B cell (primary cell): ENCODE measurements around the gene TAB3. TPM values are rescaled to one million over a fixed set of nuclear protein-coding genes. Genes with fewer than 3 reads are reported as not detected.

Experiments
- ATAC-seq: fragments of 200-7000 bp; cut with Tn5 transposase; one replicate; pipeline ENCODE4 v1.10.0; 2021; ENCODE audit warnings: low read depth, mild to moderate bottlenecking, moderate number of reproducible peaks, moderate library complexity
- CTCF ChIA-PET: fragments of 350-600 bp; sonication (Branson Sonifier 250); formaldehyde crosslinking; loops from one replicate; lab custom pipeline; 2021; ENCODE audit warnings: antibody characterized with exemption, inconsistent platforms; lab: Charles Lee
- POLR2A ChIA-PET: fragments of 350-600 bp; sonication (Branson Sonifier 250); formaldehyde crosslinking; loops from one replicate; lab custom pipeline; 2021; ENCODE audit warnings: antibody characterized with exemption; lab: Charles Lee
- DNase-seq: peaks from one replicate; pipeline ENCODE4 v3.0.0; 2013
- H2AFZ ChIP-seq: 2 replicates; pipeline ENCODE4 v1.6.1; 2012; ENCODE audit warnings: mild to moderate bottlenecking, low read depth, low read length; ENCODE audit not compliant: insufficient read depth, poor library complexity, severe bottlenecking
- H3K27ac ChIP-seq, 2 donors: 1 replicate in 1 of 2; 2 replicates in 1 of 2; pipeline ENCODE4 v1.5.1; 2012 to 2013; ENCODE audit warnings: low read length in 2 of 2, mild to moderate bottlenecking in 2 of 2, moderate library complexity in 1 of 2
- H3K27me3 ChIP-seq, 4 experiments: fragments of 200-600 bp in 1 of 4; sonication (generic) in 1 of 4; replicated peaks in 1 of 4; 1 replicate in 2 of 4; 2 replicates in 2 of 4; pipeline versions ENCODE4 v1.6.1 to v1.7.0; 2013 to 2016; ENCODE audit warnings: low read length in 3 of 4, mild to moderate bottlenecking in 2 of 4, mixed read lengths in 1 of 4, moderate library complexity in 1 of 4; ENCODE audit not compliant: insufficient read depth in 4 of 4, control insufficient read depth in 3 of 4; ENCODE audit errors: control extremely low read depth in 1 of 4
- H3K36me3 ChIP-seq, 2 experiments: replicated peaks in 1 of 2; 1 replicate in 1 of 2; 2 replicates in 1 of 2; pipeline versions ENCODE4 v1.6.1 to v1.7.1; 2013; ENCODE audit warnings: low read length in 1 of 2; ENCODE audit not compliant: insufficient read depth in 2 of 2, control insufficient read depth in 1 of 2; ENCODE audit errors: control extremely low read depth in 1 of 2, extremely low read depth in 1 of 2
- H3K4me1 ChIP-seq, 2 donors: fragments of 200-600 bp in 1 of 2; sonication (generic) in 1 of 2; 1 replicate in 1 of 2; 2 replicates in 1 of 2; pipeline versions ENCODE4 v1.5.1 to v1.6.1; 2013 to 2017; ENCODE audit warnings: low read length in 2 of 2; ENCODE audit not compliant: control insufficient read depth in 2 of 2, insufficient read depth in 2 of 2
- H3K4me2 ChIP-seq: replicated peaks from 2 replicates; pipeline ENCODE3; 2012; ENCODE audit warnings: mild to moderate bottlenecking, low read depth, low read length; ENCODE audit not compliant: poor library complexity, severe bottlenecking
- H3K4me3 ChIP-seq, 5 experiments: fragments of 200-600 bp in 1 of 5; sonication (generic) in 1 of 5; 1 replicate in 3 of 5; 2 replicates in 2 of 5; pipeline versions ENCODE4 v1.5.1 to v1.7.0; 2011 to 2016; ENCODE audit warnings: low read length in 4 of 5, mild to moderate bottlenecking in 4 of 5, low read depth in 2 of 5, control low read depth in 1 of 5, moderate library complexity in 1 of 5; ENCODE audit not compliant: insufficient read depth in 1 of 5; ENCODE audit errors: control extremely low read depth in 1 of 5, extremely low read depth in 1 of 5
- H3K79me2 ChIP-seq: fragments of 200-600 bp; sonication (generic); one replicate; pipeline ENCODE4 v1.6.0; 2016; ENCODE audit warnings: low read length; ENCODE audit not compliant: control insufficient read depth, insufficient read depth
- H3K9ac ChIP-seq: fragments of 200-600 bp; sonication (generic); 2 replicates; pipeline ENCODE4 v1.6.1; 2017; ENCODE audit warnings: mild to moderate bottlenecking, low read length, moderate library complexity
- H3K9me3 ChIP-seq, 3 donors: one replicate each; pipeline versions ENCODE4 v1.6.1 to v1.7.1; 2013; ENCODE audit warnings: low read length in 2 of 3; ENCODE audit not compliant: control insufficient read depth in 2 of 3, insufficient read depth in 1 of 3; ENCODE audit errors: control extremely low read depth in 1 of 3
- H4K20me1 ChIP-seq: 2 replicates; pipeline ENCODE4 v1.6.0; 2012; ENCODE audit warnings: mild to moderate bottlenecking, low read length; ENCODE audit not compliant: insufficient read depth, control insufficient read depth, poor library complexity, severe bottlenecking
- H3K27ac Mint-ChIP-seq: one replicate; pipeline ENCODE4 v1.8.0; 2021; ENCODE audit warnings: mixed read lengths
- H3K27me3 Mint-ChIP-seq: one replicate; pipeline ENCODE4 v1.8.0; 2021; ENCODE audit warnings: mixed read lengths
- H3K4me1 Mint-ChIP-seq: one replicate; pipeline ENCODE4 v1.8.0; 2021; ENCODE audit warnings: mixed read lengths
- H3K4me3 Mint-ChIP-seq: one replicate; pipeline ENCODE4 v1.8.0; 2021; ENCODE audit warnings: mixed read lengths
- H3K9me3 Mint-ChIP-seq: one replicate; pipeline ENCODE4 v1.8.0; 2022; ENCODE audit warnings: mixed read lengths; ENCODE audit not compliant: insufficient read depth
- EZH2 ChIP-seq: IDR thresholded peaks from 2 replicates; pipeline ENCODE4 v1.6.1; 2012; ENCODE audit warnings: borderline replicate concordance, low read depth, mild to moderate bottlenecking, moderate library complexity, low read length; ENCODE audit not compliant: insufficient read depth, poor library complexity, severe bottlenecking
- WGBS: methylation state at CpG from one replicate; pipeline ENCODE4 v1.1.5; 2013; ENCODE audit warnings: missing lambda C conversion rate; ENCODE audit not compliant: insufficient coverage; 5-methylcytosine and 5-hydroxymethylcytosine counted together
- intact Hi-C: fragments of 100-400 bp; cut with micrococcal nuclease; formaldehyde crosslinking; loops from one replicate; pipeline ENCODE4 v1.10.0; 2022
- polyA plus RNA-seq: library from polyadenylated mRNA; depleted of rRNA; stranded (reverse); fragments of >200 nt; gene quantifications from 2 replicates; pipeline ENCODE4 v1.2.3, GENCODE V29; 2012
- total RNA-seq, 2 donors: library from RNA; stranded (reverse); fragments of 120-200 nt in 1 of 2; gene quantifications; 1 replicate in 1 of 2; 2 replicates in 1 of 2; pipeline versions ENCODE4 v1.2.3 to v1.2.4, GENCODE V29; 2013 to 2022
- TF ChIP-seq, protein P1 (sequence below): fragments of 200-600 bp; IDR thresholded peaks from one replicate; pipeline ENCODE4 v1.8.0; 2022; ENCODE audit warnings: antibody characterized with exemption, mild to moderate bottlenecking

Gene TAB3
- total and polyA plus RNA-seq, 2 donors (not counting 1 experiment from before 2014, with no cell fraction given), result 11.4 to 26.5 TPM

DNA sequence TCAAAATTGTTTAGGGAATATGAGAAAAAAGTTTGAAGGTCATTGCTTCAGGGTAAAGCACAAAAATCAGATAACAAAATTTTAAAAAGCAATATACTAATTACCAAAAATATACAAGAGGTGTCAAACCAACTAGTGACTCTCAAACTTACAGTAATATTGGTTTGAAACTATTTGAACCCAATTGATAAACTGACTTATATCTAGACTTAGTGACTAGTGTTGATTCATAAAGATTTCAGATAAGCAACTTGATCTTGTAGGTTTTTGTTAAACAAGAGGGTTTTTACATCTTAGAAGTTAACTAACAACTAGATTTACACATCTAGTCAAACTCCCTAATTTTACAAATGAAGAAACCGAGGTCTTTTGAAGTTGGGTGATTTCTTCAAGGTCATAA, 7.7 kb downstream of the TAB3 start:
- Mint-ChIP-seq H3K9me3 (no peaks in the 10 kb centered on the region), H3K27me3 (no peaks in the 10 kb centered on the region), H3K27ac (no peak overlapping the region), H3K4me3 (no peak overlapping the region), H3K4me1 (peaks cover 55% of the 10 kb centered on the region)
- peaks cover 65% of the 10 kb centered on the region for H3K79me2 ChIP-seq
- H4K20me1 ChIP-seq, result no peaks in the 10 kb centered on the region
- H3K4me3 ChIP-seq, result no peak overlapping the region
- H3K9ac ChIP-seq, result no peak overlapping the region
- intact Hi-C loops, result loop anchor here (10.0 kb wide), 2 partner anchors 67 to 343 kb away; no protein-coding TSS in a partner anchor
- no peaks in the 10 kb centered on the region for H3K9me3 ChIP-seq
- TF ChIP-seq, protein P1, sequence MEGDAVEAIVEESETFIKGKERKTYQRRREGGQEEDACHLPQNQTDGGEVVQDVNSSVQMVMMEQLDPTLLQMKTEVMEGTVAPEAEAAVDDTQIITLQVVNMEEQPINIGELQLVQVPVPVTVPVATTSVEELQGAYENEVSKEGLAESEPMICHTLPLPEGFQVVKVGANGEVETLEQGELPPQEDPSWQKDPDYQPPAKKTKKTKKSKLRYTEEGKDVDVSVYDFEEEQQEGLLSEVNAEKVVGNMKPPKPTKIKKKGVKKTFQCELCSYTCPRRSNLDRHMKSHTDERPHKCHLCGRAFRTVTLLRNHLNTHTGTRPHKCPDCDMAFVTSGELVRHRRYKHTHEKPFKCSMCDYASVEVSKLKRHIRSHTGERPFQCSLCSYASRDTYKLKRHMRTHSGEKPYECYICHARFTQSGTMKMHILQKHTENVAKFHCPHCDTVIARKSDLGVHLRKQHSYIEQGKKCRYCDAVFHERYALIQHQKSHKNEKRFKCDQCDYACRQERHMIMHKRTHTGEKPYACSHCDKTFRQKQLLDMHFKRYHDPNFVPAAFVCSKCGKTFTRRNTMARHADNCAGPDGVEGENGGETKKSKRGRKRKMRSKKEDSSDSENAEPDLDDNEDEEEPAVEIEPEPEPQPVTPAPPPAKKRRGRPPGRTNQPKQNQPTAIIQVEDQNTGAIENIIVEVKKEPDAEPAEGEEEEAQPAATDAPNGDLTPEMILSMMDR, result no peak
- no peak for TF ChIP-seq EZH2
- no peak overlapping the region for H2AFZ ChIP-seq
- DNase-seq (no peak), ATAC-seq (no peak)
- H3K4me2 ChIP-seq, result no peak overlapping the region
- no peaks in the 10 kb centered on the region for H3K4me1 ChIP-seq
- H3K27me3 ChIP-seq, result no peaks in the 10 kb centered on the region
- H3K36me3 ChIP-seq, result no peaks in the 10 kb centered on the region
- POLR2A ChIA-PET, result no interaction called here
- whole genome bisulfite sequencing, result no CpG with 5 or more reads among the region's 1 CpG
- CTCF ChIA-PET, result no interaction called here
- no peak overlapping the region for H3K27ac ChIP-seq

DNA sequence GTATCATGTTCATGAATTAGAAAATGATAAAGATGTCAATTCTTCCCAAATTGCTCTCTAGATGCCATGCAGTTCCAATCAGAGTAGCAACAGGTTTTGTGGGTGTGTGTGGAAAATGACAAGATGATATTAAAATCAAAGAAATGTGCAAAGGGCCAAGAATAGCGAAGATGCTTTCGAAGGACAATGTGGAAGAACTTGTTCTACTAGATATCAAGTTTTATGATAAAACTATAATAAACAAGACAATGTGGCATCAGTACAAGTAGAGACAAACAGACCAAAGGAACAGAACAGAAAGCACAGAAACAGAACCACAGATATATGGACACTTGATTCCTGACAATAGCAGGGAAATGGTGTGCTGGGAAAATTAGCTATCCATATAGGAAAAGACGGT, 9.0 kb downstream of the TAB3 start:
- Mint-ChIP-seq H3K4me1 (peaks cover 51% of the 10 kb centered on the region), H3K4me3 (no peak overlapping the region), H3K27ac (no peak overlapping the region), H3K27me3 (no peaks in the 10 kb centered on the region), H3K9me3 (no peaks in the 10 kb centered on the region)
- H3K9ac ChIP-seq, result no peak overlapping the region
- H3K4me1 ChIP-seq, result no peaks in the 10 kb centered on the region
- no CpG with 5 or more reads among the region's 3 CpGs for WGBS
- no peak overlapping the region for H2AFZ ChIP-seq
- peaks cover 62% of the 10 kb centered on the region for H3K79me2 ChIP-seq
- H3K4me2 ChIP-seq, result no peak overlapping the region
- no peaks in the 10 kb centered on the region for H3K36me3 ChIP-seq
- CTCF ChIA-PET, result no interaction called here
- intact Hi-C loops, result loop anchor here (10.0 kb wide), 2 partner anchors 65 to 345 kb away; no protein-coding TSS in a partner anchor
- no peaks in the 10 kb centered on the region for H3K27me3 ChIP-seq
- POLR2A ChIA-PET, result no interaction called here
- TF ChIP-seq EZH2, result no peak
- TF ChIP-seq, protein P1, result no peak
- ATAC-seq (no peak), DNase-seq (no peak)
- H3K27ac ChIP-seq, result no peak overlapping the region
- H4K20me1 ChIP-seq, result no peaks in the 10 kb centered on the region
- no peak overlapping the region for H3K4me3 ChIP-seq
- no peaks in the 10 kb centered on the region for H3K9me3 ChIP-seq
